IMR-90 (cell line): ENCODE measurements around the gene AK1.
A peak's percentile ranks its signal among the peaks of the same experiment; 100 is the strongest.

Experiments
- BHLHE40 ChIP-seq: fragments of 150-350 bp; IDR thresholded peaks from 2 replicates; pipeline ENCODE4 v1.6.1; 2016; ENCODE audit warnings: mild to moderate bottlenecking, low read depth, low read length
- CEBPB ChIP-seq: IDR thresholded peaks from 2 replicates; pipeline ENCODE4 v1.6.1; 2012; ENCODE audit warnings: low read depth, low read length, improper control_type of control experiment
- FOS ChIP-seq: fragments of 150-350 bp; IDR thresholded peaks from 2 replicates; pipeline ENCODE4 v1.6.1; 2016; ENCODE audit warnings: low read depth, low read length
- MAFK ChIP-seq: IDR thresholded peaks from 2 replicates; pipeline ENCODE4 v1.6.1; 2012; ENCODE audit warnings: low read depth, low read length, improper control_type of control experiment
- MXI1 ChIP-seq: IDR thresholded peaks from 2 replicates; pipeline ENCODE4 v1.6.1; 2012; ENCODE audit warnings: low read depth, mild to moderate bottlenecking, low read length, moderate library complexity, borderline replicate concordance
- POLR2A ChIP-seq: IDR thresholded peaks from 2 replicates; pipeline ENCODE4 v1.6.1; 2012; ENCODE audit warnings: mild to moderate bottlenecking, low read depth, low read length
- RAD21 ChIP-seq: IDR thresholded peaks from 2 replicates; pipeline ENCODE4 v1.6.1; 2012; ENCODE audit warnings: low read length, improper control_type of control experiment
- RCOR1 ChIP-seq: IDR thresholded peaks from 2 replicates; pipeline ENCODE4 v1.6.1; 2012; ENCODE audit warnings: mild to moderate bottlenecking, low read length, improper control_type of control experiment; ENCODE audit not compliant: insufficient replicate concordance
- RFX5 ChIP-seq: IDR thresholded peaks from 2 replicates; pipeline ENCODE4 v1.8.0; 2012; ENCODE audit warnings: low read depth, mild to moderate bottlenecking, low read length, moderate library complexity
- SMC3 ChIP-seq: fragments of 150-350 bp; IDR thresholded peaks from 2 replicates; pipeline ENCODE4 v1.6.1; 2016; ENCODE audit warnings: low read depth, mild to moderate bottlenecking, antibody characterized with exemption, low read length, moderate library complexity
- TF ChIP-seq, protein P1 (sequence below): fragments of 150-350 bp; IDR thresholded peaks from 2 replicates; pipeline ENCODE4 v1.6.1; 2016; ENCODE audit warnings: low read depth, mild to moderate bottlenecking, low read length, moderate library complexity, borderline replicate concordance
- TF ChIP-seq, protein P2 (sequence below): conservative IDR thresholded peaks from 2 replicates; pipeline ENCODE4 v1.5.1; 2012; ENCODE audit warnings: mild to moderate bottlenecking, low read depth, low read length, improper control_type of control experiment
- TF ChIP-seq, protein P3 (sequence below): fragments of 150-350 bp; IDR thresholded peaks from 2 replicates; pipeline ENCODE4 v1.6.1; 2017; ENCODE audit warnings: mild to moderate bottlenecking, antibody characterized with exemption, low read length, low read depth

DNA sequence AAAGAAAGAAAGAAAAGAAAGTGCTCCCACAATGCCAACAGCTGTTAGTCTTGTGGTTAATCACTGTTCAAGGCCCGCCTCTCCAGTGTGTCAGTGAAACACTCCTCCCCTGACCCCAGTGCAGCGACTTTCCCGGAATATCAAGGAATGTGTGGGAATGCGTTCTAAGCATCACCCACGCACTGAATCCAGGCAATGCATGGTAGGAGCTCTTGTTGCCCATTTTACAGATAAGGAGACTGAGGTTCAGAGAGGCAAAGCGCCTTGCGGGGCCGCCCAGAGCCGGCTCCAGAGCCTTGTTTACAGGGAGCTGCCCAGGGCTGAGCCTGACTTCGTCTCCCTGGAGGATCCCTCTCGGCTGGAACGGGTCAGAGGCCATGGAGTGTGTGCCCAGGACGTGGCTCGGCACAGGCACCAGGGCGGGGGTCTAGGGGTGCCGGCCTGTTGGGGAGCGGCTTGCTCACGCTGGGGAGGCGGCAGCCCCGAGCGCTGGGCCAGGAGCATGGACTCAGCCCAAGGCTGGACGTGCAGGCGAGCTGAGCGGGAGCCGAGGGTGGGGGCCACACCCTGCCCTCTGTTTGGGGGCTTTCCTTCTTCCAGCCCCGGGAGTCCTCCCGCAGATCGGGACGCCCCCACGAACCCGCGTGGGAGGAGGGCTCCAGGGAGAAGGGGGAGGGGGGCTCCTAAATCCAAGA is 21.1 kb upstream of the AK1 start:
- TF ChIP-seq, protein P1, sequence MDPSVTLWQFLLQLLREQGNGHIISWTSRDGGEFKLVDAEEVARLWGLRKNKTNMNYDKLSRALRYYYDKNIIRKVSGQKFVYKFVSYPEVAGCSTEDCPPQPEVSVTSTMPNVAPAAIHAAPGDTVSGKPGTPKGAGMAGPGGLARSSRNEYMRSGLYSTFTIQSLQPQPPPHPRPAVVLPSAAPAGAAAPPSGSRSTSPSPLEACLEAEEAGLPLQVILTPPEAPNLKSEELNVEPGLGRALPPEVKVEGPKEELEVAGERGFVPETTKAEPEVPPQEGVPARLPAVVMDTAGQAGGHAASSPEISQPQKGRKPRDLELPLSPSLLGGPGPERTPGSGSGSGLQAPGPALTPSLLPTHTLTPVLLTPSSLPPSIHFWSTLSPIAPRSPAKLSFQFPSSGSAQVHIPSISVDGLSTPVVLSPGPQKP: no peak
- TF ChIP-seq POLR2A (no peak), RAD21 (no peak), MAFK (no peak), RFX5 (no peak), MXI1 (no peak), RCOR1 (peak; percentile 98), CEBPB (no peak), SMC3 (no peak), FOS (no peak), BHLHE40 (no peak)
- TF ChIP-seq, protein P2, sequence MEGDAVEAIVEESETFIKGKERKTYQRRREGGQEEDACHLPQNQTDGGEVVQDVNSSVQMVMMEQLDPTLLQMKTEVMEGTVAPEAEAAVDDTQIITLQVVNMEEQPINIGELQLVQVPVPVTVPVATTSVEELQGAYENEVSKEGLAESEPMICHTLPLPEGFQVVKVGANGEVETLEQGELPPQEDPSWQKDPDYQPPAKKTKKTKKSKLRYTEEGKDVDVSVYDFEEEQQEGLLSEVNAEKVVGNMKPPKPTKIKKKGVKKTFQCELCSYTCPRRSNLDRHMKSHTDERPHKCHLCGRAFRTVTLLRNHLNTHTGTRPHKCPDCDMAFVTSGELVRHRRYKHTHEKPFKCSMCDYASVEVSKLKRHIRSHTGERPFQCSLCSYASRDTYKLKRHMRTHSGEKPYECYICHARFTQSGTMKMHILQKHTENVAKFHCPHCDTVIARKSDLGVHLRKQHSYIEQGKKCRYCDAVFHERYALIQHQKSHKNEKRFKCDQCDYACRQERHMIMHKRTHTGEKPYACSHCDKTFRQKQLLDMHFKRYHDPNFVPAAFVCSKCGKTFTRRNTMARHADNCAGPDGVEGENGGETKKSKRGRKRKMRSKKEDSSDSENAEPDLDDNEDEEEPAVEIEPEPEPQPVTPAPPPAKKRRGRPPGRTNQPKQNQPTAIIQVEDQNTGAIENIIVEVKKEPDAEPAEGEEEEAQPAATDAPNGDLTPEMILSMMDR: no peak
- TF ChIP-seq, protein P3, sequence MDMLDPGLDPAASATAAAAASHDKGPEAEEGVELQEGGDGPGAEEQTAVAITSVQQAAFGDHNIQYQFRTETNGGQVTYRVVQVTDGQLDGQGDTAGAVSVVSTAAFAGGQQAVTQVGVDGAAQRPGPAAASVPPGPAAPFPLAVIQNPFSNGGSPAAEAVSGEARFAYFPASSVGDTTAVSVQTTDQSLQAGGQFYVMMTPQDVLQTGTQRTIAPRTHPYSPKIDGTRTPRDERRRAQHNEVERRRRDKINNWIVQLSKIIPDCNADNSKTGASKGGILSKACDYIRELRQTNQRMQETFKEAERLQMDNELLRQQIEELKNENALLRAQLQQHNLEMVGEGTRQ: no peak
